ENCODE data around the gene RGS19.

The RGS19 gene

GRCh38 chr20:64038565-64039292, 40.6 kb downstream of the RGS19 start:
- peak; percentile 40 for FAIRE-seq
- TF ChIP-seq TAF1 (IDR thresholded peaks at IDR 0.05; ENCODE audit: borderline replicate concordance, low read depth, low read length) (no peak), POLR2A (IDR thresholded peaks at IDR 0.05; ENCODE audit: low read depth, low read length) (no peak; the same call in 1 of the 2 replicates), POLR2AphosphoS5 (IDR thresholded peaks at IDR 0.05; ENCODE audit: low read depth, low read length) (no peak)
- DNase-seq (ENCODE audit: insufficient read length), result peak; percentile 91

DNA sequence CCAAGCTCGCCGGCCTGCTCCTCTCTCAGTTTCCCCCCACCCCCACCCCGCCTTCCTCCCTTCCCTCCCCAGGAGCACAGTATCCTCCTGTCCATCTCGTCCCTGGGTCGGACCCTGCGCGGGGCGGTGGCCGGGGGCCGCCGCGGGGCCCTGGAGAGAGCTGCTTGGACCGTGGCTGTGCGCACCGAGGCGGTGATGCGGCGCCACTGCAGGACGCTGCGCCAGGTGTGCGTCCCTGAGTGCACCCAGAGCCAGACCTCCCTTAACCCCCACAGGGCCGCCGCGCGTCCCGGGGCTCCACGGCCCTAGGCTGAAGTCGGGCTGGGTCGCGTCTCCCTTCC, 41.1 kb downstream of the RGS19 start:
- 0 out of 2 replicates have a peak, but pooled peaks have one; percentile 10 for TF ChIP-seq POLR2A (IDR thresholded peaks at IDR 0.05; ENCODE audit: low read depth, low read length)
- no peak for TF ChIP-seq POLR2AphosphoS5 (IDR thresholded peaks at IDR 0.05; ENCODE audit: low read depth, low read length)
- FAIRE-seq, result no peak
- no peak for DNase-seq (ENCODE audit: insufficient read length)

GRCh38 chr20:64037498-64038213, 41.7 kb downstream of the RGS19 start:
- no peak for DNase-seq (ENCODE audit: insufficient read length)

DNA sequence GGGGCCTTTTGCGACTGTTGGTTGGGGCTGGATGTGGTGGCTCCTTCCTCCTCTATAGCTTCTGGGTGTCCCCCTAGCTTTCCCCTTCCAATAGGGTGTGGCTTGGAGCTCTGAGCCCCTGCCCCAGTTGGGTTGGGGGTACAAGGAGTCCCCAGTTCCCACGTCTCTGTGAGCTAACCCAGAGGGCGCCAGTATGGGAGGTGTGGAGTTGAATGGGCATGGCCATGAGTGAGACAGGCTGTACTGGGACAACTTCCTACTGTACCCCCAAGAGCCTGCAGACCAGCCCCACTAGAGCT, 42.2 kb downstream of the RGS19 start:
- TF ChIP-seq POLR2AphosphoS5 (IDR thresholded peaks at IDR 0.05; ENCODE audit: low read depth, low read length) (no peak), POLR2A (IDR thresholded peaks at IDR 0.05; ENCODE audit: low read depth, low read length) (peak; percentile 15; the same call in 1 of the 2 replicates)
- FAIRE-seq, result no peak

More at GRCh38 chr20:64037498-64038213, 41.7 kb downstream of the RGS19 start:
- FAIRE-seq, result no peak
- TF ChIP-seq POLR2A (IDR thresholded peaks at IDR 0.05; ENCODE audit: low read depth, low read length) (peak; percentile 55; the same call in 1 of the 2 replicates), POLR2AphosphoS5 (IDR thresholded peaks at IDR 0.05; ENCODE audit: low read depth, low read length) (peak; percentile 62), TAF1 (IDR thresholded peaks at IDR 0.05; ENCODE audit: borderline replicate concordance, low read depth, low read length) (no peak)

GRCh38 chr20:64036346-64037198, 42.7 kb downstream of the RGS19 start:
- DNase-seq (ENCODE audit: insufficient read length) (no peak), FAIRE-seq (no peak)
- TF ChIP-seq POLR2AphosphoS5 (IDR thresholded peaks at IDR 0.05; ENCODE audit: low read depth, low read length), result no peak
- no peak; the same call in 1 of the 2 replicates for TF ChIP-seq POLR2A (IDR thresholded peaks at IDR 0.05; ENCODE audit: low read depth, low read length)
- no peak for TF ChIP-seq TAF1 (IDR thresholded peaks at IDR 0.05; ENCODE audit: borderline replicate concordance, low read depth, low read length)

More for the DNA sequence above, 42.2 kb downstream of the RGS19 start:
- DNase-seq (ENCODE audit: insufficient read length), result no peak

DNA sequence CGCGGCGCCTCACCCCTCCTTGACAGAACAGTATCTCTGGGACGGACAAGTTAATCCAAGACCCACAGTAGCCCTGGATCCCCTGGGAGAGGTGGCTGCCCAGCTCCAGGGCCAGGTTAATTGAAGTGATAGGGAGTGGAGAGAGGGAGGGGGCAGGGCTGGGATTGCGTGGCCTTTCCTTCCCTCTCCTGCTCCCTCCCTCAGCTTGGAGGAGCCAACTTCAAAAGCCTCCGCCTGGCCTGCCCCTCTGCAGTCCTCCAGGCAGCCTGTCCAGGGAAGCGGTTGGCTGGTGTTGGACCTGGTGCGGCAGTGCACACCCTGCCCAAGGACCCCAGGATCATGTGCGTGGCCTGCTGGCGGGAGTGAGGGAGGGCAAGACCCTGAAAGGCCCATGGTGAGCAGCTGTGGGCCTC, 43.4 kb downstream of the RGS19 start, which contains the start of gene C20orf204:
C20orf204 (plus strand) TSS at position 250 of the 413 bp plus-strand sequence; CDS start at position 392, 142 bp downstream.
- no peak for DNase-seq (ENCODE audit: insufficient read length)
- no peak for FAIRE-seq
- TF ChIP-seq POLR2AphosphoS5 (IDR thresholded peaks at IDR 0.05; ENCODE audit: low read depth, low read length), result no peak; the same call in 1 of the 2 replicates
- TF ChIP-seq POLR2A (IDR thresholded peaks at IDR 0.05; ENCODE audit: low read depth, low read length), result 0 out of 2 replicates have a peak, but pooled peaks have one; percentile 39

DNA sequence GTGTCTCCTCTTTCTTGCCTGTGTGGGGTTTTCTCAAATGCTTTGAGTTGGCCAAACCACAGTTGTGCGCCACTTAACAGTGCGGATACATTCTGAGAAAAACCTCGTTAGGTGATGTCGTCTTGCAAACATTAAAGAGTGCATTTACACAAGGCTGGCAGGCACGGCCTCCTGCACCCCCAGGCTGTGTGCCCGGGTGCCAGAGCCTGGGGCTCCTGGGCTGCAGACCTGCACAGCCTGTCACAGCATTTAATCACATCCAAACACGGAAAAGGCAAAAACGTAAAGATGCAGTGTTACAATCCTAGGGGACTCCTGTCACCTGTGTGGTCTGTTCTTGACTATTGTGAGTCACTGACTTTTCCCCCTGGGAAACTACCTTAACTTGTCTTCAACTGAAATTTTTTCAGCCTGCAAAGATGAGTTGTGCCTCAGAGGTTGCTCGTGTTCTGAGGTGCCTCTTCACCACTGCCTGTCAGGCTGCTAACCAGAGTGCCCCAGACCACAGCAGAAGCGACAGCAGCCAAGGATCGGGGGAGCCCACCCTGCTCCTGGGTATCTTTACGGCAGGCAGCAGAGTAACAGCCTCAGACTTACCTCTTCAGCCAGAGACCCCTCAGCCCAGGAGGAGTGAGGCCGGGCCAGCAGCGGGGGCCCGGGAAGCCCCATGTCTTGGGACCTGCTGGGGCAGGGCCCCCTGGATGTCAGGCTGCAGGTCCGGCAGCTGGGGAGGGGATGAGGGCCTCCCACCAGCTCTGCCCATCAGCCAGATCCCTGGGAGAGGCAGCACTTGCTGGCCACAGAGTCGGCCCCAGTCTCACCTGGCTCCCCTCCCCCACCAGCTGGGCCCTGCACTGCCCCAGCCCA, 44.0 kb downstream of the RGS19 start:
- FAIRE-seq, result no peak

DNA sequence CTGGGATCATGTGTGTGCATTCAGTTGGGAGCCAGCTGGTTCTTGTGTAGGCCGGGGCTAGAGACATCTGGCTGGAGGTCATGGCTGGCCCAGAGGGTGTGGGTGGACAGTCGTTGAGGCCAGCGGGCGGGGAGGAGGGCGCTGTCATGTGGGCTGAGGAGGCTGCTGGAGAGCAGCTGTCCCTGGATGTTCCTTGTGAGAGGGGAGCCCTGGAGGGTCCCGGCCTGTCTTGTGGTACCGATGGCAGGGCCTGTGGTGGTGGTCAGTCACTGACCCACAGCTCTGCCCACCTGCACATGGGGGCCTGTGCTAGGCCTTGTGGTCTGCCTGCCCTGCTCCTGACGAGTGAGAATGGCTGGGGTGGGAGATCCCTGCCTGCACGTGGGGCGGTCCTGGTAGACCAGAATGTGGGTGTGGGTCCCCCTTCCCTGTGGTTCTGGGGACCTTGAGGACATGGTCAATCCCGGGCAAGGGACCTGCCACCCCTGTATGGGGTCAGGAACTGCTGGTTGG, 45.3 kb downstream of the RGS19 start:
- FAIRE-seq, result no peak
- TF ChIP-seq POLR2A (IDR thresholded peaks at IDR 0.05; ENCODE audit: low read depth, low read length), result no peak
- no peak for TF ChIP-seq POLR2AphosphoS5 (IDR thresholded peaks at IDR 0.05; ENCODE audit: low read depth, low read length)
- TF ChIP-seq TAF1 (IDR thresholded peaks at IDR 0.05; ENCODE audit: borderline replicate concordance, low read depth, low read length), result no peak
- DNase-seq (ENCODE audit: insufficient read length), result no peak

More for the DNA sequence above, 44.0 kb downstream of the RGS19 start:
- DNase-seq (ENCODE audit: insufficient read length), result no peak
- TF ChIP-seq TAF1 (IDR thresholded peaks at IDR 0.05; ENCODE audit: borderline replicate concordance, low read depth, low read length), result no peak
- TF ChIP-seq POLR2AphosphoS5 (IDR thresholded peaks at IDR 0.05; ENCODE audit: low read depth, low read length), result peak; percentile 64; the same call in 1 of the 2 replicates

- no peak for DNase-seq (ENCODE audit: insufficient read length)
- FAIRE-seq, result no peak
- TF ChIP-seq POLR2AphosphoS5 (IDR thresholded peaks at IDR 0.05; ENCODE audit: low read depth, low read length) (peak; percentile 5; the same call in 1 of the 2 replicates), POLR2A (IDR thresholded peaks at IDR 0.05; ENCODE audit: low read depth, low read length) (no peak)
These were observed 46.4 kb downstream of the RGS19 start for GRCh38 chr20:64032706-64033624.
